H1 (cell line): Measurements from ENCODE around the gene XPNPEP1. TPM values are rescaled to one million over a fixed set of nuclear protein-coding genes. Genes with fewer than 3 reads are reported as not detected.

ENCODE experiments used
- CTCF ChIA-PET: fragments of 300-600 bp; sonication (Branson Sonifier 250); formaldehyde crosslinking; loops from one replicate; lab custom pipeline; 2021; ENCODE audit not compliant: partially characterized antibody; lab: Charles Lee
- POLR2A ChIA-PET: fragments of 300-600 bp; sonication (Branson Sonifier 250); formaldehyde crosslinking; loops from one replicate; lab custom pipeline; 2021; ENCODE audit warnings: inconsistent platforms; ENCODE audit not compliant: partially characterized antibody; lab: Charles Lee
- DNase-seq, 2 experiments: peaks; one replicate each; pipeline versions ENCODE4 v3.0.0 to v3.0.0-alpha.2; 2010 to 2022; ENCODE audit warnings: low spot score in 2 of 2, low read depth in 1 of 2, mixed read lengths in 1 of 2
- FAIRE-seq: peaks from 2 replicates; lab custom pipeline; 2011; peaks lifted over from hg19 to GRCh38; lab: Jason Lieb, UNC
- H2AFZ ChIP-seq: 2 replicates; pipeline ENCODE4 v1.8.1; 2012; ENCODE audit warnings: low read length, inconsistent platforms
- H2AK5ac ChIP-seq: 2 replicates; pipeline ENCODE4 v1.6.1; 2013; ENCODE audit warnings: low read depth, low read length
- H2BK120ac ChIP-seq: replicated peaks from 2 replicates; pipeline ENCODE3; 2013; ENCODE audit warnings: low read depth, low read length, inconsistent platforms
- H2BK12ac ChIP-seq: 2 replicates; pipeline ENCODE4 v1.6.1; 2013; ENCODE audit warnings: low read depth, low read length
- H2BK15ac ChIP-seq: 2 replicates; pipeline ENCODE4 v1.6.1; 2013; ENCODE audit warnings: low read length
- H2BK20ac ChIP-seq: 2 replicates; pipeline ENCODE4 v1.6.1; 2013; ENCODE audit warnings: low read length
- H2BK5ac ChIP-seq: 2 replicates; pipeline ENCODE4 v1.6.1; 2013; ENCODE audit warnings: low read depth, low read length
- H3K14ac ChIP-seq: 2 replicates; pipeline ENCODE4 v1.6.1; 2013; ENCODE audit warnings: inconsistent platforms; ENCODE audit not compliant: insufficient read length
- H3K18ac ChIP-seq: 2 replicates; pipeline ENCODE4 v1.6.1; 2013; ENCODE audit warnings: low read length; ENCODE audit errors: extremely low read depth
- H3K23ac ChIP-seq: 2 replicates; pipeline ENCODE4 v1.6.1; 2013; ENCODE audit warnings: inconsistent platforms; ENCODE audit not compliant: insufficient read length
- H3K23me2 ChIP-seq: 2 replicates; pipeline ENCODE4 v1.6.1; 2013; ENCODE audit warnings: low read depth, low read length
- H3K27ac ChIP-seq: 2 replicates; pipeline ENCODE4 v1.6.1; 2011; ENCODE audit warnings: low read depth, low read length, inconsistent platforms
- H3K27me3 ChIP-seq, 4 experiments: replicated peaks in 1 of 4; 1 replicate in 1 of 4; 2 replicates in 3 of 4; pipeline versions ENCODE4 v1.6.1 to v1.8.1; 2011 to 2013; ENCODE audit warnings: low read length in 3 of 4, mild to moderate bottlenecking in 3 of 4, inconsistent platforms in 2 of 4, mixed read lengths in 2 of 4, moderate library complexity in 1 of 4; ENCODE audit not compliant: control insufficient read depth in 3 of 4, insufficient read depth in 3 of 4; ENCODE audit errors: extremely low read depth in 1 of 4
- H3K36me3 ChIP-seq, 4 experiments: 2 replicates each; pipeline versions ENCODE4 v1.6.1 to v1.8.1; 2011 to 2013; ENCODE audit warnings: mild to moderate bottlenecking in 4 of 4, low read length in 3 of 4, moderate library complexity in 2 of 4, control low read depth in 1 of 4, inconsistent platforms in 1 of 4; ENCODE audit not compliant: insufficient read depth in 4 of 4, control insufficient read depth in 2 of 4
- H3K4ac ChIP-seq: replicated peaks from 2 replicates; pipeline ENCODE3; 2013; ENCODE audit warnings: low read length, low read depth, mixed read lengths, inconsistent platforms; ENCODE audit not compliant: insufficient read length
- H3K4me1 ChIP-seq, 4 experiments: replicated peaks in 1 of 4; 1 replicate in 1 of 4; 2 replicates in 3 of 4; pipeline versions ENCODE4 v1.6.1 to v1.8.1; 2011 to 2013; ENCODE audit warnings: low read length in 3 of 4, inconsistent platforms in 2 of 4, mixed read lengths in 1 of 4; ENCODE audit not compliant: insufficient read depth in 4 of 4, control insufficient read depth in 3 of 4
- H3K4me2 ChIP-seq, 2 experiments: 2 replicates each; pipeline versions ENCODE4 v1.6.1 to v1.8.1; 2011 to 2013; ENCODE audit warnings: low read depth in 2 of 2, low read length in 2 of 2, control low read depth in 1 of 2, inconsistent platforms in 1 of 2, mild to moderate bottlenecking in 1 of 2; ENCODE audit not compliant: insufficient read depth in 1 of 2
- H3K4me3 ChIP-seq, 4 experiments: fragments of 200-600, 300-600 bp in 1 of 4; sonication (generic), shearing (Covaris generic), sonication (Bioruptor Twin) in 1 of 4; 2 replicates each; pipeline versions ENCODE4 v1.5.1 to v1.8.1; 2011 to 2016; ENCODE audit warnings: low read length in 4 of 4, low read depth in 3 of 4, control low read depth in 2 of 4, inconsistent platforms in 2 of 4, mild to moderate bottlenecking in 2 of 4, mixed read lengths in 1 of 4, moderate library complexity in 1 of 4; ENCODE audit not compliant: insufficient read depth in 2 of 4; ENCODE audit errors: extremely low read depth in 1 of 4
- H3K56ac ChIP-seq: replicated peaks from 2 replicates; pipeline ENCODE3; 2013; ENCODE audit warnings: low read depth, mild to moderate bottlenecking, mixed read lengths, low read length, inconsistent platforms; ENCODE audit not compliant: insufficient read length
- H3K79me1 ChIP-seq: 2 replicates; pipeline ENCODE4 v1.6.1; 2013; ENCODE audit warnings: low read depth, low read length, control low read depth
- H3K79me2 ChIP-seq, 2 experiments: 2 replicates each; pipeline versions ENCODE4 v1.6.1 to v1.8.1; 2012 to 2013; ENCODE audit warnings: low read length in 2 of 2, mild to moderate bottlenecking in 2 of 2, inconsistent platforms in 1 of 2; ENCODE audit not compliant: insufficient read depth in 2 of 2, control insufficient read depth in 1 of 2
- H3K9ac ChIP-seq, 4 experiments: replicated peaks in 1 of 4; 1 replicate in 1 of 4; 2 replicates in 3 of 4; pipeline versions ENCODE4 v1.6.1 to v1.8.1; 2011 to 2013; ENCODE audit warnings: low read depth in 3 of 4, low read length in 3 of 4, control low read depth in 2 of 4, mild to moderate bottlenecking in 2 of 4, moderate library complexity in 2 of 4, inconsistent platforms in 1 of 4; ENCODE audit errors: extremely low read depth in 1 of 4
- H3K9me3 ChIP-seq, 2 experiments: 2 replicates each; pipeline versions ENCODE4 v1.6.1 to v1.8.1; 2012 to 2013; ENCODE audit warnings: mild to moderate bottlenecking in 2 of 2, moderate library complexity in 2 of 2, control low read depth in 1 of 2, inconsistent platforms in 1 of 2, low read depth in 1 of 2, low read length in 1 of 2, mixed read lengths in 1 of 2; ENCODE audit not compliant: insufficient read depth in 2 of 2
- H4K20me1 ChIP-seq, 2 experiments: replicated peaks in 1 of 2; 2 replicates each; pipeline versions ENCODE3 to v1.8.1; 2011 to 2013; ENCODE audit warnings: inconsistent platforms in 2 of 2, low read length in 2 of 2, mild to moderate bottlenecking in 1 of 2; ENCODE audit not compliant: insufficient read depth in 2 of 2, control insufficient read depth in 1 of 2
- H4K5ac ChIP-seq: 2 replicates; pipeline ENCODE4 v1.6.1; 2013; ENCODE audit warnings: low read length, low read depth, mixed read lengths, inconsistent platforms; ENCODE audit not compliant: insufficient read length
- H4K8ac ChIP-seq: 2 replicates; pipeline ENCODE4 v1.8.0; 2013; ENCODE audit warnings: mild to moderate bottlenecking, moderate library complexity, low read length, inconsistent platforms; ENCODE audit not compliant: insufficient read depth; ENCODE audit errors: extremely low read depth
- H4K91ac ChIP-seq: replicated peaks from 2 replicates; pipeline ENCODE3; 2013; ENCODE audit warnings: low read length, mixed read lengths, inconsistent platforms; ENCODE audit not compliant: insufficient read length
- CHD2 ChIP-seq: IDR thresholded peaks from 2 replicates; pipeline ENCODE4 v1.6.1; 2012; ENCODE audit warnings: low read length, improper control_type of control experiment
- CTCF ChIP-seq, 3 experiments: IDR thresholded peaks; 1 replicate in 2 of 3; 2 replicates in 1 of 3; pipeline versions ENCODE4 v1.5.1 to v1.6.1; 2011; ENCODE audit warnings: low read length in 3 of 3, mild to moderate bottlenecking in 3 of 3, inconsistent platforms in 2 of 3, low read depth in 1 of 3, moderate library complexity in 1 of 3; ENCODE audit not compliant: insufficient read depth in 1 of 3; ENCODE audit errors: control extremely low read depth in 1 of 3
- E2F6 ChIP-seq: IDR thresholded peaks from 2 replicates; pipeline ENCODE4 v1.6.1; 2012; ENCODE audit warnings: inconsistent platforms
- FOSL1 ChIP-seq: IDR thresholded peaks from 2 replicates; pipeline ENCODE4 v1.6.1; 2011; ENCODE audit warnings: mild to moderate bottlenecking, low read depth, low read length, moderate library complexity; ENCODE audit not compliant: insufficient read depth
- HDAC2 ChIP-seq, 2 experiments: fragments of 300-600 bp in 1 of 2; sonication (generic) in 1 of 2; IDR thresholded peaks; 2 replicates each; pipeline ENCODE4 v1.6.1; 2011 to 2012; ENCODE audit warnings: low read depth in 2 of 2, low read length in 2 of 2, mild to moderate bottlenecking in 2 of 2, moderate library complexity in 2 of 2, borderline replicate concordance in 1 of 2, inconsistent platforms in 1 of 2
- KDM5A ChIP-seq: fragments of 200-600 bp; IDR thresholded peaks from 2 replicates; pipeline ENCODE4 v1.7.1; 2012; ENCODE audit warnings: mild to moderate bottlenecking, low read length, inconsistent platforms, mixed read lengths
- SIN3A ChIP-seq, 2 experiments: IDR thresholded peaks in 1 of 2; conservative IDR thresholded peaks in 1 of 2; 2 replicates each; pipeline ENCODE4 v1.6.1; 2011 to 2012; ENCODE audit warnings: low read length in 2 of 2, improper control_type of control experiment in 1 of 2, low read depth in 1 of 2, mild to moderate bottlenecking in 1 of 2
- SIRT6 ChIP-seq: IDR thresholded peaks from one replicate; pipeline ENCODE4 v1.7.1; 2012; ENCODE audit warnings: low read length, inconsistent platforms
- SIX5 ChIP-seq: IDR thresholded peaks from 2 replicates; pipeline ENCODE4 v1.6.1; 2011; ENCODE audit warnings: mild to moderate bottlenecking, low read depth, low read length
- TCF12 ChIP-seq: IDR thresholded peaks from 2 replicates; pipeline ENCODE4 v1.6.1; 2011; ENCODE audit warnings: low read depth, mild to moderate bottlenecking, low read length
- WGBS, 2 experiments: shearing (Covaris generic) in 1 of 2; methylation state at CpG; one replicate each; pipeline versions ENCODE4 v1.1.6 to v1.1.7; 2013 to 2015; ENCODE audit warnings: low lambda C conversion rate in 2 of 2, mixed read lengths in 2 of 2, inconsistent platforms in 1 of 2, low coverage in 1 of 2, missing lambda C conversion rate in 1 of 2; ENCODE audit not compliant: insufficient replicate concordance in 2 of 2, insufficient coverage in 1 of 2, insufficient read length in 1 of 2; ENCODE audit errors: extremely low coverage in 1 of 2, missing lambda C conversion rate in 1 of 2; 5-methylcytosine and 5-hydroxymethylcytosine counted together
- polyA plus RNA-seq, 7 experiments: library from polyadenylated mRNA; depleted of rRNA in 3 of 7; stranded (reverse) in 5 of 7; unstranded in 2 of 7; fragments of >200 nt in 5 of 7; fragments of 200-250 nt in 2 of 7; gene quantifications; 1 replicate in 5 of 7; 2 replicates in 1 of 7; 4 replicates in 1 of 7; pipeline versions ENCODE4 v1.2.1 to v1.2.3, GENCODE V29; 2011 to 2013; ENCODE audit warnings: missing spikeins in 2 of 7, mixed read lengths in 2 of 7
- total RNA-seq: library from RNA; stranded (reverse); fragmentation: NEBNext Ultra II Directional; extraction: Animal tissue kit (Norgen Biotek cat#: 25700); gene quantifications from 2 replicates; pipeline ENCODE4 v1.2.1, GENCODE V29; 2021

XPNPEP1 gene
- total and polyA plus RNA-seq, 2 of the 8 experiments (the other 6 are each of a cell fraction or from before 2014, with no cell fraction given): 61.1 to 201 TPM

- no peaks in the 10 kb centered on the region for H4K20me1 ChIP-seq
- no peak overlapping the region for H2BK20ac ChIP-seq
- no peak overlapping the region for H3K4ac ChIP-seq
- no peaks in the 10 kb centered on the region for H3K23me2 ChIP-seq
- ChIA-PET CTCF (interaction anchor here (1.0 to 3.6 kb wide), 2 partner anchors 12 to 21 kb away, joined by 5 to 20 read pairs; no protein-coding TSS in a partner anchor), POLR2A (no interaction called here)
- no peaks in the 10 kb centered on the region for H3K27me3 ChIP-seq
- H4K91ac ChIP-seq: no peak overlapping the region
- no peak overlapping the region for H4K8ac ChIP-seq
- no peak overlapping the region for H3K23ac ChIP-seq
- no peak overlapping the region for H3K9ac ChIP-seq
- H3K27ac ChIP-seq: no peak overlapping the region
- no peak overlapping the region for H3K56ac ChIP-seq
- WGBS, 2 experiments: 92% methylated on average over 2 of the region's 2 CpGs; no CpG with 5 or more reads in 1 of the 2 experiments
- FAIRE-seq: no peak
- H2AK5ac ChIP-seq: no peak overlapping the region
- no peak for DNase-seq
- H3K18ac ChIP-seq: no peak overlapping the region
- H3K4me2 ChIP-seq: no peak overlapping the region
- no peak overlapping the region for H2BK120ac ChIP-seq
- no peak overlapping the region for H2AFZ ChIP-seq
- no peak overlapping the region for H2BK5ac ChIP-seq
- no peaks in the 10 kb centered on the region for H3K79me1 ChIP-seq
- H3K4me3 ChIP-seq: no peak overlapping the region
- H3K14ac ChIP-seq: no peak overlapping the region
- no peaks in the 10 kb centered on the region for H3K9me3 ChIP-seq
- H4K5ac ChIP-seq: no peak overlapping the region
- H2BK12ac ChIP-seq: no peak overlapping the region
- peaks cover 3 to 12% (median 6%) of the 10 kb centered on the region in 4 experiments; a peak in 5 of 8 replicates for H3K36me3 ChIP-seq
- H2BK15ac ChIP-seq: no peak overlapping the region
- H3K4me1 ChIP-seq: peaks cover 0 to 4% (median 3%) of the 10 kb centered on the region in 4 experiments; a peak in 4 of 7 replicates
- H3K79me2 ChIP-seq: no peaks in the 10 kb centered on the region
- TF ChIP-seq E2F6 (no peak), SIX5 (no peak), HDAC2 (IDR thresholded peaks at IDR 0.05; ENCODE audit: borderline replicate concordance in 1 of 2, low read depth in 2 of 2, low read length in 2 of 2) (no peak), KDM5A (no peak), SIN3A (conservative IDR thresholded peaks at IDR 0.05 in 1 of 2, IDR thresholded peaks at IDR 0.05 in 1 of 2; ENCODE audit: low read depth in 1 of 2, low read length in 2 of 2) (no peak), FOSL1 (no peak), TCF12 (no peak), CTCF (IDR thresholded peaks at IDR 0.05; ENCODE audit: control extremely low read depth in 1 of 3, insufficient read depth in 1 of 3, low read depth in 1 of 3, low read length in 3 of 3) (no peak), CHD2 (no peak), SIRT6 (no peak)
Measured at GRCh38 chr10:109863775-109864174, 59.5 kb downstream of the XPNPEP1 start.
